Measurements from ENCODE around the gene OR11G2.
"Not testable (repeated sequence)": the region's sequence is repeated elsewhere in the genome, so short reads cannot be mapped to it uniquely, and the experiment has no call there.

OR11G2 gene

GRCh38 chr14:20190596-20190995 is at the start of gene OR11G2:
OR11G2 (plus strand) TSS chr14:20190896; CDS start chr14:20197438, 6,542 bp downstream.
- no peak for DNase-seq

GRCh38 chr14:20143911-20144310 is 46.8 kb upstream of the OR11G2 start:
- no peak for DNase-seq

GRCh38 chr14:20144820-20145219 is 45.9 kb upstream of the OR11G2 start:
- DNase-seq, result no peak

- DNase-seq, result no peak
Observed at GRCh38 chr14:20164462-20164861, 26.2 kb upstream of the OR11G2 start.

GRCh38 chr14:20167091-20167490 is 23.6 kb upstream of the OR11G2 start:
- DNase-seq, result no peak

- DNase-seq, result not testable (repeated sequence)
Observed at GRCh38 chr14:20169852-20170251, 20.8 kb upstream of the OR11G2 start.

GRCh38 chr14:20174205-20174604 is 16.5 kb upstream of the OR11G2 start:
- DNase-seq, result not testable (repeated sequence)

- DNase-seq, result no peak
Observed at GRCh38 chr14:20176330-20176729, 14.4 kb upstream of the OR11G2 start.

GRCh38 chr14:20177433-20177974 is 13.2 kb upstream of the OR11G2 start:
- no peak for DNase-seq

- no peak for DNase-seq
Observed at GRCh38 chr14:20179218-20179617, 11.5 kb upstream of the OR11G2 start.

- DNase-seq, result no peak
Observed at GRCh38 chr14:20179880-20180279, 10.8 kb upstream of the OR11G2 start.

- DNase-seq, result no peak
Observed at GRCh38 chr14:20180486-20180885, 10.2 kb upstream of the OR11G2 start.

GRCh38 chr14:20184181-20184580 is 6.5 kb upstream of the OR11G2 start:
- DNase-seq, result no peak

GRCh38 chr14:20191396-20191795 is 700 bp downstream of the OR11G2 start:
- no peak for DNase-seq

GRCh38 chr14:20194101-20194500 is 3.4 kb downstream of the OR11G2 start:
- DNase-seq, result no peak

GRCh38 chr14:20195170-20195569 is 4.5 kb downstream of the OR11G2 start:
- DNase-seq, result not testable (repeated sequence)

- no peak for DNase-seq
Observed at GRCh38 chr14:20195911-20196310, 5.2 kb downstream of the OR11G2 start.

- DNase-seq, result no peak
Observed at GRCh38 chr14:20197459-20197858, 6.8 kb downstream of the OR11G2 start.

GRCh38 chr14:20198991-20199390 is 8.3 kb downstream of the OR11G2 start:
- no peak for DNase-seq

GRCh38 chr14:20204721-20205120 is 14.0 kb downstream of the OR11G2 start:
- no peak for DNase-seq

- DNase-seq, result no peak
Observed at GRCh38 chr14:20209595-20209994, 18.9 kb downstream of the OR11G2 start.

GRCh38 chr14:20212406-20212805 is 21.7 kb downstream of the OR11G2 start:
- not testable (repeated sequence) for DNase-seq

GRCh38 chr14:20215196-20215595 is 24.5 kb downstream of the OR11G2 start:
- no peak for DNase-seq

GRCh38 chr14:20219033-20219432 is 28.3 kb downstream of the OR11G2 start:
- no peak for DNase-seq

- DNase-seq, result no peak
Observed at GRCh38 chr14:20223410-20223809, 32.7 kb downstream of the OR11G2 start, which contains the start of gene OR11H6. OR11H6 (plus strand) TSS chr14:20223710; CDS start chr14:20223710, 0 bp downstream.
